Adrenal gland (tissue), 12 donors: ENCODE data around the gene ITGA11. TPM values are rescaled to one million over a fixed set of nuclear protein-coding genes. Genes with fewer than 3 reads are reported as not detected.

Source experiments
- DNase-seq, 7 donors: peaks; one replicate each; pipeline ENCODE4 v3.0.0-alpha.2; 2019 to 2020
- H3K27ac ChIP-seq, 5 donors: fragments of 200-600 bp; sonication (generic) in 4 of 5; 1 replicate in 3 of 5; 2 replicates in 2 of 5; pipeline versions ENCODE4 v1.5.1 to v1.8.0; 2016 to 2020; ENCODE audit warnings: mild to moderate bottlenecking in 1 of 5
- H3K27me3 ChIP-seq: fragments of 200-600 bp; 2 replicates; pipeline ENCODE4 v1.8.0; 2021
- H3K36me3 ChIP-seq, 2 donors: fragments of 200-600 bp; replicated peaks in 1 of 2; 1 replicate in 1 of 2; 2 replicates in 1 of 2; pipeline versions ENCODE4 v1.5.1 to v1.8.0; 2018 to 2022
- H3K4me1 ChIP-seq, 2 donors: fragments of 200-600 bp; replicated peaks in 1 of 2; 1 replicate in 1 of 2; 2 replicates in 1 of 2; pipeline versions ENCODE4 v1.5.1 to v1.8.0; 2018 to 2021
- H3K4me3 ChIP-seq, 4 donors: fragments of 200-600 bp; sonication (generic) in 3 of 4; one replicate each; pipeline ENCODE4 v1.5.1; 2016 to 2018
- H3K9me3 ChIP-seq, 3 donors: fragments of 200-600 bp; sonication (generic) in 1 of 3; replicated peaks in 1 of 3; 1 replicate in 2 of 3; 2 replicates in 1 of 3; pipeline versions ENCODE4 v1.5.1 to v1.8.0; 2016 to 2021
- CTCF ChIP-seq, 6 experiments: fragments of 450-650 bp in 4 of 6; fragments of 200-600 bp in 2 of 6; sonication (generic) in 1 of 6; IDR thresholded peaks; 1 replicate in 5 of 6; 2 replicates in 1 of 6; pipeline versions ENCODE4 v1.5.1 to v1.8.0; 2016 to 2021; ENCODE audit warnings: antibody characterized with exemption in 6 of 6, mild to moderate bottlenecking in 2 of 6, moderate library complexity in 1 of 6
- POLR2A ChIP-seq, 2 donors: fragments of 450-650 bp; IDR thresholded peaks; one replicate each; pipeline ENCODE4 v1.6.1; 2017; ENCODE audit warnings: antibody characterized with exemption in 2 of 2, mild to moderate bottlenecking in 2 of 2, moderate library complexity in 1 of 2
- WGBS, 4 donors: extraction: QIAGEN DNeasy Blood & Tissue Kit in 2 of 4; methylation state at CpG; one replicate each; pipeline versions ENCODE4 v1.1.5 to v1.1.7; 2013 to 2017; 5-methylcytosine and 5-hydroxymethylcytosine counted together
- intact Hi-C, 2 donors: fragments of 100-400 bp; cut with DNase I; formaldehyde crosslinking; loops; one replicate each; pipeline versions ENCODE4 v1.14.1 to v1.15.0; 2022 to 2023
- polyA plus RNA-seq, 3 donors: library from polyadenylated mRNA; stranded (reverse); fragments of 200-250 nt in 2 of 3; fragments of 350-450 nt in 1 of 3; fragmentation: Illumina TruSeq in 1 of 3; extraction: RNeasy Lipid Tissue Mini Kit (QIAGEN cat#74804) in 1 of 3; gene quantifications; one replicate each; pipeline ENCODE4 v1.2.3, GENCODE V29; 2013 to 2014
- total RNA-seq, 9 donors: library from RNA; depleted of rRNA in 4 of 9; stranded (reverse); fragments of >200 nt in 4 of 9; fragments of 120-200 nt in 1 of 9; fragmentation: NEBNext Ultra II Directional in 1 of 9; extraction: Animal tissue kit (Norgen Biotek cat#: 25700) in 1 of 9; gene quantifications; one replicate each; pipeline versions ENCODE4 v1.1.0 to v1.2.4, GENCODE V29; 2013 to 2023
- donor health status: healthy with polysubstance abuse.
- donor health status: Bipolar disorder and iron deficiency.
- donor health status: DM: yes; HTN: yes; CAD: no.
- donor health status: DM: no; HTN: no; CAD: no.
- donor health status: DM: no; HTN: no; CAD: no.
- donor health status: DM: yes; HTN: yes; CAD: no.

The ITGA11 gene
- total and polyA plus RNA-seq, 12 donors, result 1.4 to 52.5 (median 7.5) TPM

GRCh38 chr15:68261980-68262379 is 170.0 kb downstream of the ITGA11 start:
- 90 to 97% (median 95%) methylated on average over 3 of the region's 3 CpGs for WGBS, 4 donors
- intact Hi-C loops, result no loop called here
- peaks cover 0 to 3% of the 10 kb centered on the region in 2 donors for H3K4me1 ChIP-seq

GRCh38 chr15:68261241-68261640 is 170.7 kb downstream of the ITGA11 start:
- TF ChIP-seq POLR2A (IDR thresholded peaks at IDR 0.05) (no peak), CTCF (IDR thresholded peaks at IDR 0.05) (no peak)
- 79 to 93% (median 85%) methylated on average over 3 of the region's 3 CpGs for whole genome bisulfite sequencing, 4 donors
- Histone ChIP-seq H3K27ac (no peak overlapping the region), H3K36me3 (no peaks in the 10 kb centered on the region), H3K4me3 (no peak overlapping the region), H3K9me3 (no peaks in the 10 kb centered on the region), H3K4me1 (peaks cover 3 to 5% of the 10 kb centered on the region in 2 donors), H3K27me3 (no peaks in the 10 kb centered on the region)
- DNase-seq, result no peak
- intact Hi-C loops, result no loop called here

More at GRCh38 chr15:68261980-68262379, 170.0 kb downstream of the ITGA11 start:
- Histone ChIP-seq H3K27me3 (no peaks in the 10 kb centered on the region), H3K36me3 (no peaks in the 10 kb centered on the region), H3K9me3 (no peaks in the 10 kb centered on the region), H3K4me3 (no peak overlapping the region), H3K27ac (no peak overlapping the region)
- DNase-seq, result no peak
- TF ChIP-seq POLR2A (IDR thresholded peaks at IDR 0.05), result no peak
- no peak for TF ChIP-seq CTCF (IDR thresholded peaks at IDR 0.05)

GRCh38 chr15:68259883-68260282 is 172.1 kb downstream of the ITGA11 start:
- no peak overlapping the region for H3K4me3 ChIP-seq
- H3K27ac ChIP-seq, result no peak overlapping the region
- 86 to 100% (median 88%) methylated on average over 2 of the region's 2 CpGs for WGBS, 4 donors
- H3K9me3 ChIP-seq, result no peaks in the 10 kb centered on the region
- no peaks in the 10 kb centered on the region for H3K36me3 ChIP-seq
- DNase-seq, result no peak
- peaks cover 3 to 5% of the 10 kb centered on the region in 2 donors for H3K4me1 ChIP-seq
- intact Hi-C loops, result loop anchor here (10.0 kb wide), 2 partner anchors 45 to 415 kb away; no protein-coding TSS in a partner anchor
- H3K27me3 ChIP-seq, result no peaks in the 10 kb centered on the region
- TF ChIP-seq CTCF (IDR thresholded peaks at IDR 0.05) (no peak), POLR2A (IDR thresholded peaks at IDR 0.05) (no peak)

GRCh38 chr15:68258692-68259091 is 173.3 kb downstream of the ITGA11 start:
- H3K4me1 ChIP-seq, result peaks cover 3 to 5% of the 10 kb centered on the region in 2 donors
- H3K9me3 ChIP-seq, result no peaks in the 10 kb centered on the region
- H3K4me3 ChIP-seq, result no peak overlapping the region
- WGBS, 4 donors, result 71 to 80% (median 74%) methylated on average over 4 of the region's 4 CpGs
- H3K27ac ChIP-seq, result no peak overlapping the region
- TF ChIP-seq POLR2A (IDR thresholded peaks at IDR 0.05) (no peak), CTCF (IDR thresholded peaks at IDR 0.05) (no peak)
- intact Hi-C loops, result loop anchor here (10.0 kb wide), 2 partner anchors 46 to 416 kb away; no protein-coding TSS in a partner anchor
- no peaks in the 10 kb centered on the region for H3K27me3 ChIP-seq
- H3K36me3 ChIP-seq, result no peaks in the 10 kb centered on the region
- peak in 2 of 7 donors; percentile 10 to 33 for DNase-seq
